ENCODE results near the gene SMYD3.

Gene SMYD3

DNA sequence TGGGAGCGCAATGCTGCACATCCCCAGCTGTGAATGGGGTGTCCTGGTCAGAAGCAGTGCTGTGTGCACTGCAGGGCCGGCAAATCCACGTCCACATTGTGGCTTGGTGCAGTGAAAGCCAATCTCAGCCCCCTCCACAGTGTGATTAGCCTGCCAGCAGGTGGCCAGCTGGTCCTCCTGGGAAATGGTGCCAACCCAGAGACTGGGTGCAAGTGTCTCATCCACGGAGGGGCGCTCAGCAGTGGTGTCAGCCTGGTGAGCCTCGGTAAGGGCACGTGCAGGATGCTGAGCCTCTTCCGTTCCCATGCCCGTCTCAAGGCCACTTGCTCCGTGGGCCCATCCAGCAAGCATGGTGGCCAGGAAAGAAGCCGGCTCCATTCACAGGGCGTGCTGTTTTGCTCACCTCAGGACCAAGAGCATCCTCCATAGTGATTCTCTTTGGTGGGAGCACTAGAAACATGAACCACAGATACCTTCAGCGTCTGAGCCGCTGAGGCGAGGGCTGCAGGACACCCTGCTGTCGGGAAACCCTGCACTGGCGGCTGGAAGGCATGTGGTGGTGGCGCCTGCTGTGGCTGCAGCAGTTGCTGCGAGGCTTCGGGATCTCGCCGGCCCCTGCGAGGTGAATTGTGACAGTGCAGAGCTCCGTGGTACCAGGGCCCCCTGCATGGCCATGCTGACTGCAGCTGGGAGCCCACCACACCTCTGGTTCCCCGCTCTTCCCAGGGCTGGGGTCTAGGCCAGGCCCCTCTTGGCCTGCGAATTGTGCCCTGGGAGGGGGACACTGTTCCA lies 2.0 kb upstream of the SMYD3 start:
- TF ChIP-seq ZFX (IDR thresholded peaks at IDR 0.05) = no peak
- TF ChIP-seq, protein P1, sequence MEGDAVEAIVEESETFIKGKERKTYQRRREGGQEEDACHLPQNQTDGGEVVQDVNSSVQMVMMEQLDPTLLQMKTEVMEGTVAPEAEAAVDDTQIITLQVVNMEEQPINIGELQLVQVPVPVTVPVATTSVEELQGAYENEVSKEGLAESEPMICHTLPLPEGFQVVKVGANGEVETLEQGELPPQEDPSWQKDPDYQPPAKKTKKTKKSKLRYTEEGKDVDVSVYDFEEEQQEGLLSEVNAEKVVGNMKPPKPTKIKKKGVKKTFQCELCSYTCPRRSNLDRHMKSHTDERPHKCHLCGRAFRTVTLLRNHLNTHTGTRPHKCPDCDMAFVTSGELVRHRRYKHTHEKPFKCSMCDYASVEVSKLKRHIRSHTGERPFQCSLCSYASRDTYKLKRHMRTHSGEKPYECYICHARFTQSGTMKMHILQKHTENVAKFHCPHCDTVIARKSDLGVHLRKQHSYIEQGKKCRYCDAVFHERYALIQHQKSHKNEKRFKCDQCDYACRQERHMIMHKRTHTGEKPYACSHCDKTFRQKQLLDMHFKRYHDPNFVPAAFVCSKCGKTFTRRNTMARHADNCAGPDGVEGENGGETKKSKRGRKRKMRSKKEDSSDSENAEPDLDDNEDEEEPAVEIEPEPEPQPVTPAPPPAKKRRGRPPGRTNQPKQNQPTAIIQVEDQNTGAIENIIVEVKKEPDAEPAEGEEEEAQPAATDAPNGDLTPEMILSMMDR (conservative IDR thresholded peaks at IDR 0.05) = no peak
- no peak overlapping the region for H3K27ac ChIP-seq

DNA sequence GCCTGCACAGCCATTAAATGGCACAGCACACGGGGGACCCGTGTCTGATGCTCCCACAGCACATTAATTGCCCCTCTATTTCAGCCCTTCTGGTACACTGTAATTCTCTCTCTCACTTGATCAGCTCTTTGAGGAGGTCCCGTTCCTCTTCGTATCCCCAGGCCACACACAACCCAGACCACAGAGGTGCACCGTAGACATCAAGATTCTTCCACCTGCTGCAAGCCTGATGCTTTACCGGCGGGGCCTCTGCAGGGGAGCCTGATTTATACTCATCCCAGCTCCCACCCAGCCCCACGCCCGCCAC lies 759 bp downstream of the SMYD3 start:
- peak overlapping the region; percentile 64 for H3K27ac ChIP-seq
- no peak for TF ChIP-seq ZFX (IDR thresholded peaks at IDR 0.05)
- TF ChIP-seq, protein P1 (conservative IDR thresholded peaks at IDR 0.05) = no peak

DNA sequence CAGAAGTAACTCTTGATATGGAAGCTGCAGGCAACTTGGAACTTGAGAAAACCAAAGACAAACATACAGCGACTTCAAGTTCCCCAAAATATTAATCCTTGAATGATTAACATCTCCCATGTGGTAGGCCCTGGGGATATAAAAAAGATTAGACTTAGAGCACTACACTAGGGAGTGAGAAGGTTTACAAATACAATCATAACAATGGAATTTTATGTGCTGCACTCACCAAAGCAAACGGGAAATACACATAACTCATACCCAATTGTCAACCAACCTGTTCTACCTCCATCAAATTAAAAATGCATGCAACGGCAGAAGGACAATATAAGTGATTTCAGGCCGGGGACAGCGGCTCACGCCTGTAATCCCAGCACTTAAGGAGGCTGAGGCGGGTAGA lies 3.7 kb downstream of the SMYD3 start:
- no peak for TF ChIP-seq ZFX (IDR thresholded peaks at IDR 0.05)
- TF ChIP-seq, protein P1 (conservative IDR thresholded peaks at IDR 0.05) = no peak
- peak overlapping the region; percentile 62 for H3K27ac ChIP-seq

DNA sequence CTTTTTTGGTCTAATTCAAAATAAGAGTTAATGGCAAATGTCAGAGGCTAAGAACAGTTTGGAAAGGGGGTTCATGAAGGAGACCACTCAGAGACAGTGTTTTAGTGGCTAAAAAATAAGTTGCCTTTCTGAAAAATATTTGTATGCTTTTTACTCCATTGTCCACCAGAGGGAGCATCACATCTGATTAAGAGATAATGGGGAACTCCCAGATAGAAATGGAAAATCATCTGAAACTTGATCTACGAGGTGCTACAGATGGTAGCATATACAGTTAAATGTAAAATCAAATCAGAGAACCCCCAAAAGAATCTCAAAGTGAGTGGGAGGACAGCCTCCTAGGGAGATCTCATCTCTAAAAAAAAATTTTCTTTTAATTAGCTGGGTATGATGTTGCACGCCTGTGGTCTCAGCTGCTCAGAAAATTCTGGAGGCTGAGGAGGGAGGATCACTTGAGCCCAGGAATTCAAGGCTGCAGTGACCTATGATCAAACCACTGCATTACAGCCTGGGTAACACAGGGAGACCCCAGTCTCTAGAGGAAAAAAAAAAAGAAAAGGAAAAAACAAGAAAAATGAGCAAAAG lies 9.7 kb downstream of the SMYD3 start:
- TF ChIP-seq, protein P1 (conservative IDR thresholded peaks at IDR 0.05) = peak; percentile 87
- TF ChIP-seq ZFX (IDR thresholded peaks at IDR 0.05) = no peak
- no peak overlapping the region for H3K27ac ChIP-seq

DNA sequence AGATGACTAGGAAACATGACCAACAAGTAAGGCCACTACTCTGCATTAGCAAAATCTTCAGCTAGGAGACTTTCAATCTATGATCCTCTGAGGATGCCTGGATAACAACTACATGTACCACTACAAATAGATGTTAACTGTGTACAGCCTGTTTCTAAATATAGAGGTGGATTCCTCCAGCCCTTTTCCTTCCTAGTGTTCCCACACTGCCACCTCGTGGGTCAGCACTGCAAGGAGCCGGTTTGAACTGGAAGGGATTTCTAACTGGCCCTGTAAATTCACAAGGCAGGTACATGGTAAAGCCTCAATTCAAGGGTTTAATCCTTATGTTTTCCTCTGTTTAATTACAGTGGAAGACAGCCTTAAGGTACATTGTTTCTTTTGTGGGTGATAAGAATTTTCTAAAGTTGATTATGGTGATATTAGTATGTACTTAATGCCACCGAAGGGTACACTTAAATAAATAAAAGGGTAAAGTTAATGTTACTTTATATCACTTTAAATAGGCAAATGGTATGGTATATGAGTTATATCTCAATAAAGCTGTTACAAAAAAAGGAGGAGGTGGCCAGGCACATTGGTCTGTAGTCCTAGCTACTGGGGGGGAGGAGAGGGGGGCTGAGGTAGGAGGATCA lies 14.4 kb downstream of the SMYD3 start:
- no peak overlapping the region for H3K27ac ChIP-seq
- TF ChIP-seq, protein P1 (conservative IDR thresholded peaks at IDR 0.05) = peak; percentile 96
- no peak for TF ChIP-seq ZFX (IDR thresholded peaks at IDR 0.05)

DNA sequence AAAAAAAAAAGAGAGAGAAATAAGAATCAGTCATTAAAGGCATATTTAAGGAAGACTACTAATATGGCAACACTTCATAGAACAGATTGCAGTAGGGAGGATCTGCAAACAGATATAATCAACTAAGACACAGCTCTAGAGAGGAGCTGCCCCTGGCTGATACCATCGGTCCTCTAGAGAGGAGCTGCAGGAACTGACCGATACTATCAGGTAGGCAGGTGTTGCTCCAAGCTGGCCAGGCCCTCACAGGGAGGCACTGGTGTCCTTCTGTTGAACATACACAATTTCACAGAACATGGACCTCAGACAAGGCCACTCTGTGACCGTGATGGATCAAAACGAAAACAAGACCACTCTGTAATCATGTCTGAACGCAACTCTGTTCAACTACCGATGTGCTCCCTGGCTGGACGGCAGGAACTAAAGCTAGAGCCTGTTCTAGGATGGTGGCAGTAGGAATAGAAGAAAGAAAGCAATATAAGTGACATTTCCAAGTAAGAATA lies 15.5 kb downstream of the SMYD3 start:
- TF ChIP-seq ZFX (IDR thresholded peaks at IDR 0.05) = no peak
- TF ChIP-seq, protein P1 (conservative IDR thresholded peaks at IDR 0.05) = no peak

DNA sequence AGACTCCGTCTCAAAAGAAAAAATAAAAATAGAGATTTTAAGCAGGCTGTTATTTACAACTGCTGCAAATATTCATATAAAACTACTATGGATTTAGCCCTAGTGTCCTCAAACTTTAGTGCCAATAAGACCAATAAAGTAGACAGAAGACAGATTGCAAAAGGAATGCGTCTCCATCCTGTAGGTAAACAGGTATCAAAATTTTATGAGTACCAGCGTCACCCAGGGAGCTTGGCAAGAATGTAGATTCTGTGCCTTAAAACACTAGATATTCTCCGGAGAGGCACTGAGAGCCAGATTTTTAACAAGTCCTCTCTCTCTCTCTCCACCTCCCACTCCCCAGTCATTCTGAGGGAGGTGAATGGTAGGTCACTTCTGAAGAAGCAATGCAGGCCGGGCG lies 18.4 kb downstream of the SMYD3 start:
- TF ChIP-seq ZFX (IDR thresholded peaks at IDR 0.05) = no peak
- TF ChIP-seq, protein P1 (conservative IDR thresholded peaks at IDR 0.05) = no peak
- H3K27ac ChIP-seq = no peak overlapping the region

More for the DNA sequence above, 15.5 kb downstream of the SMYD3 start:
- H3K27ac ChIP-seq = no peak overlapping the region

All from C4-2B (cell line).